ENCODE results near the gene TMEM18. TPM values are rescaled to one million over a fixed set of nuclear protein-coding genes. Genes with fewer than 3 reads are reported as not detected.

TMEM18 gene
- total RNA-seq, 2 experiments from 2014 or later: 27.0 to 27.1 TPM

DNA sequence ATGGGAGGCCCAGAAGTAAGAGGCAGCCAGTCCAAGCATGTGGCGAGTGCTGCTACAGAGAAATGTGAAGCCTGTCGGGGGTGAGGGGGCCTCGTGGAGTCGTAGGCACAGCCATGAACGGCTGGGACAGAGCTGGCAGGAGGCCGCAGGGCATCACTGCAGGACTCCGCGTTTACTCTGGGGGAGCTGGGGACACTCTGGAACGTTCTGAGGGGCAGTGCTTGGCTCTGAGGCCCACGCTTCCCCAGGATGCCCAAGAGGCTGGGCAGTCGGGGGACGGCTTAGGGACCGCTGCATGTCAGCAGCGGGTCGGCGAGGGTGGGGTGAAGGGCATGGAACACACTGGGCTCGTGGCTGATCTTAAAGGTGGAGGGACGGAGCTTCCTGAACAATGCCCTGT lies 6.6 kb downstream of the TMEM18 start:
- Mint-ChIP-seq H3K27me3 (no peaks in the 10 kb centered on the region), H3K27ac (no peak overlapping the region), H3K9me3 (ENCODE audit: low read depth) (peaks cover 2% of the 10 kb centered on the region), H3K4me1 (peaks cover 33% of the 10 kb centered on the region), H3K36me3 (ENCODE audit: low read depth) (peaks cover 59% of the 10 kb centered on the region), H3K4me3 (no peak overlapping the region)
- intact Hi-C loops (cut with DNase I, micrococcal nuclease): no loop called here
- ATAC-seq (no peak), DNase-seq (no peak)
- POLR2A ChIA-PET: no interaction called here
- CTCF ChIA-PET: no interaction called here

DNA sequence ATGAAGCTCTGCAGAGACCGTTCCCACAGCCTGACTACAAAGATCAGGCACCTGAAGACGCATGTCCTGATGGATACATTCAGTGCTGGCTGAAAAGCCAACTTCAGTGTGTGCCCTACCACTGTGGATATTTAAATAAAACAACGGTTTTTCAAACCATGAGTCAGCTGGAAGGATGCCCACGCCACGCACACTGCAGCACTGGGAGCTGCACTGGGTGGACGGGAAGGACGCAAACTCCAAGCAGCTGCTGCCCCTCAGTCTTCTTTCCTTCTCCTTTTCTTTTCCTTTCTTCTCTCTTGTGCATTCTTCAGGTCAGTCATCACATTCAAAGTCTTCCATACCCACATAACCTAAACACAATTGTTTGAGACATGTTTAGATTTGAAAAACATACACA lies 7.9 kb downstream of the TMEM18 start:
- peak overlapping the region; percentile 42 for H3K27ac Mint-ChIP-seq
- peaks cover 59% of the 10 kb centered on the region for H3K36me3 Mint-ChIP-seq (ENCODE audit: low read depth)

DNA sequence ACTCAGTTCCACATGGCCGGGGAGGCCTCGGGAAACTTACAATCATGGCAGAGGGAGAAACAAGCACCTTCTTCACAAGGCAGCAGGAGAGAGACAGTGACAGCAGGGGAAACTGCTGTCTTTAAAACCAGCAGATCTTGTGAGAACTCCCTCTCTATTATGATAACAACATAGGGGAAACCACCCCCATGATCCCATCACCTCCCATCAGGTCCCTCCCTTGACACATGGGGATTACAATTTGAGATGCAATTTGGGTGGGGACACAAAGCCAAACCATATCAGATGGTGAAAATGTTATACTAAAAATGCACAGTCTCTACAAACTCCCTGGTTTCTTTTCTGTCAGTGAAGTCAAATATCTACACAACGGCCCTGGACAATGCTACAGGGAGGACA lies 9.2 kb downstream of the TMEM18 start:
- Mint-ChIP-seq H3K27ac (peak overlapping the region; percentile 61), H3K27me3 (no peaks in the 10 kb centered on the region), H3K9me3 (ENCODE audit: low read depth) (peaks cover 9% of the 10 kb centered on the region), H3K4me3 (no peak overlapping the region), H3K4me1 (peaks cover 22% of the 10 kb centered on the region), H3K36me3 (ENCODE audit: low read depth) (peaks cover 56% of the 10 kb centered on the region)
- ChIA-PET POLR2A (no interaction called here), CTCF (interaction anchor here (1.2 to 1.7 kb wide), 3 partner anchors 9 to 27 kb away, joined by 3 to 10 read pairs (median 3); partner anchors contain the start of gene TMEM18)
- ATAC-seq (no peak), DNase-seq (no peak)
- intact Hi-C loops (cut with DNase I, micrococcal nuclease): no loop called here

More for the DNA sequence above, 7.9 kb downstream of the TMEM18 start:
- Mint-ChIP-seq H3K4me3 (no peak overlapping the region), H3K4me1 (peaks cover 24% of the 10 kb centered on the region), H3K9me3 (ENCODE audit: low read depth) (peaks cover 9% of the 10 kb centered on the region), H3K27me3 (no peaks in the 10 kb centered on the region)
- ChIA-PET POLR2A (no interaction called here), CTCF (interaction anchor here (1.2 kb wide), 1 partner anchor 19 kb away, joined by 3 read pairs; no protein-coding TSS in a partner anchor)
- intact Hi-C loops (cut with DNase I, micrococcal nuclease): no loop called here
- ATAC-seq (no peak), DNase-seq (no peak)

DNA sequence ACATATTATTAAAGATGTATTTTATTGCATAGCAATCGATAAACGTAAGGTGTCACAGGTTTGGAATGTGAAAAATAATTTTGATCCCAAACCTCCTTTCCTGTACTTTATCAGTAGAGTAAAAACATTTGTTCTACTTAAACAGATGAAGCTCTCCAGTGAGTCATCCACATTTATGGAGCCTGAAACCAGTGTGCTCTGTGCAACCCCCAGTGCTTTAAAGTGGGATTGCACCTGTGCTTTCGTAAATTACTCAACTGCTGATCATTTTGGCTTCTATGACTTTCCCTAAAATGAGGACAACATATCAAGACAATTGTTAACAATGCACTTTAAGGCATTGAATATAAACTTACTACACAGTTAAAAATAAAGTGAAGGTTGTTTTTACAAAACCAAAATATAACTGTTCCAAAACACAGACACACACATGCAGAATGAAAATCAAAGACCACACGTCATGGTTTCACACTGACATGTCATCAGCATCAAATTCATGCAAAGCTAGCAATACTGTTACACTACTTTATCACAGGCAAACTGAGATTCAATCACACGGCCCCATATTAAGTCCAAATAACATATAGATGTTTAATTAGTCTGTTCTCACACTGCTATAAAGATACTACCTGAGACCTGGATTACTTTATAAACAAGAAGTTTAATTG lies 9.7 kb downstream of the TMEM18 start:
- peaks cover 51% of the 10 kb centered on the region for H3K36me3 Mint-ChIP-seq (ENCODE audit: low read depth)
- peak overlapping the region; percentile 61 for H3K27ac Mint-ChIP-seq
- POLR2A ChIA-PET: interaction anchor here (0.6 kb wide), 1 partner anchor 618 kb away, joined by 3 read pairs; no protein-coding TSS in a partner anchor

DNA sequence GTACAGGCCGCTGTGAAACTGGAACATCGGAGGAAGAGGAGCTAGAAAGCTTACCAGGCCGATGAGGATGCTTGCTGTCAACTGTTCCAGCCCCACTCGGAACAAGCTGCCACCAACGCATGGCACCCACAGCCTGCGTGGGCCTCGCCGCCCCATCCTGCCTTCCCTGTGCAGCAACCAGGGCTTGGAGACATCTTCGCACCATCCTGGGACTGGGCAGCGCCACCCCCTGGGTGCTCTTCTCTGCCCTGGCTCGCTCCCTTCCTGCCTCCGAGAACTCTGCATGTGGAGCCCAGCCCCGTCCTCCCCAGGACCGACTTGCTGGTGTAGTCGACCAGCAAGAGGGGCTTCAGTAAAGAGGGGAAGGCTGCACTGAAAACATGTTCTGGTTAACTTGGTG lies 10.8 kb downstream of the TMEM18 start:
- H3K36me3 Mint-ChIP-seq (ENCODE audit: low read depth): peaks cover 51% of the 10 kb centered on the region
- POLR2A ChIA-PET: no interaction called here
- peaks cover 34% of the 10 kb centered on the region for H3K4me1 Mint-ChIP-seq
- ATAC-seq (no peak), DNase-seq (no peak)
- no peak overlapping the region for H3K4me3 Mint-ChIP-seq
- H3K9me3 Mint-ChIP-seq (ENCODE audit: low read depth): peaks cover 9% of the 10 kb centered on the region
- intact Hi-C loops (cut with DNase I, micrococcal nuclease): no loop called here
- H3K27me3 Mint-ChIP-seq: no peaks in the 10 kb centered on the region
- CTCF ChIA-PET: interaction anchor here (0.7 to 2.3 kb wide), 5 partner anchors 10 to 158 kb away, joined by 3 to 11 read pairs (median 4); partner anchors contain the start of gene TMEM18
- no peak overlapping the region for H3K27ac Mint-ChIP-seq

More for the DNA sequence above, 9.7 kb downstream of the TMEM18 start:
- intact Hi-C loops (cut with DNase I, micrococcal nuclease): no loop called here
- Mint-ChIP-seq H3K9me3 (ENCODE audit: low read depth) (peaks cover 9% of the 10 kb centered on the region), H3K4me3 (no peak overlapping the region), H3K27me3 (no peaks in the 10 kb centered on the region), H3K4me1 (peaks cover 26% of the 10 kb centered on the region)
- DNase-seq (peak; percentile 65), ATAC-seq (peak; percentile 96)
- CTCF ChIA-PET: interaction anchor here (0.9 to 2.3 kb wide), 4 partner anchors 10 to 138 kb away, joined by 3 to 11 read pairs (median 6); partner anchors contain the start of gene TMEM18

DNA sequence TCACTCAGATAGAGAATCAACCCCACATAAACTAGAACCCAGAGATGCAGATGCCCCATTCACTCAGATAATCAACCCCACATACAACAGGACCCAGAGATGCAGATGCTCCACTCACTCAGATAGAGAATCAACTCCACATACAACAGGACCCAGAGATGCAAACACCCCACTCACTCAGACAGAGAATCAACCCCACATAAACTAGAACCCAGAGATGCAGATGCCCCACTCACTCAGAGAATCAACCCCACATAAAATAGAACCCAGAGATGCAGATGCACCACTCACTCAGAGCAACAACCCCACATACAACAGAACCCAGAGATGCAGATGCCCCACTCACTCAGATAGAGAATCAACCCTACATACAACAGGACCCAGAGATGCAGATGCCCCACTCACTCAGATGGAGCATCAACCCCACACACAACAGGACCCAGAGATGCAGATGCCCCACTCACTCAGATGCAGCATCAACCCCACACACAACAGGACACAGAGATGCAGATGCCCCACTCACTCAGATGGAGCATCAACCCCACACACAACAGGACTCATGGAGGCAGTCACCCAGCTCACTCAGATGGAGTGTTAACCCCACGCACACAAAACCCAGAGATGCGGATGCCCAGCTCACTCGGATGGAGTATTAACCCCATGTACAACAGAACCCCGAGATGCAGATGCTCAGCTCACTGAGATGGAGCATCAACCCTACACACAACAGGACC lies 11.7 kb downstream of the TMEM18 start:
- no peak for ATAC-seq
- Mint-ChIP-seq H3K27ac (no peak overlapping the region), H3K9me3 (ENCODE audit: low read depth) (peaks cover 9% of the 10 kb centered on the region), H3K4me1 (peaks cover 34% of the 10 kb centered on the region), H3K27me3 (no peaks in the 10 kb centered on the region), H3K36me3 (ENCODE audit: low read depth) (peaks cover 45% of the 10 kb centered on the region), H3K4me3 (no peak overlapping the region)
- ChIA-PET POLR2A (no interaction called here), CTCF (interaction anchor here (0.7 to 2.3 kb wide), 3 partner anchors 9 to 159 kb away, joined by 3 to 11 read pairs (median 4); no protein-coding TSS in a partner anchor)
- intact Hi-C loops (cut with DNase I, micrococcal nuclease): no loop called here
- DNase-seq: no peak

DNA sequence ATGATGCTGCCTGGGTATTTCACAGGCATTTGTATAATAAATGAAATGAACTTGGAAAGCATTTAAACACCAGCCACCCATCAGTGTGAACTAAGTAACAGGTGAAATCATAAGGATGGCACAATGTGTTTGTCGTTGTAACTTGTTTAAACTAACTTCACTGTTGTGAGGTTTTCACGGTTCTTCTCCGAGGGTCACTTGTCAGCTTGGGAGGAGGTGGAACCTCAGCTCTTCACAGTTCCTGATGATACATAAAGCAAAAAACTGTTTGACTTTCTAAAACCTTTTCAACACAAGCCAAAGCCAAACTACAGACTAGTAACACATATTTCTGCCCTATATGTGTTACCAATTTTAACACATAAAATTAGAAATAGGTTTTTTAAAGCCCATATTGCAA lies 13.1 kb downstream of the TMEM18 start:
- Mint-ChIP-seq H3K4me1 (peaks cover 34% of the 10 kb centered on the region), H3K9me3 (ENCODE audit: low read depth) (peaks cover 9% of the 10 kb centered on the region), H3K4me3 (no peak overlapping the region), H3K27me3 (no peaks in the 10 kb centered on the region), H3K36me3 (ENCODE audit: low read depth) (peaks cover 39% of the 10 kb centered on the region), H3K27ac (no peak overlapping the region)
- no peak for DNase-seq
- ATAC-seq: no peak
- POLR2A ChIA-PET: no interaction called here
- intact Hi-C loops (cut with DNase I, micrococcal nuclease): loop anchor here in 1 of 2 experiments (5.0 kb wide), 1 partner anchor 402 kb away; the partner anchor contains the start of genes ACP1 and SH3YL1
- CTCF ChIA-PET: interaction anchor here (0.7 to 0.8 kb wide), 2 partner anchors 11 to 77 kb away, joined by 3 read pairs; no protein-coding TSS in a partner anchor

DNA sequence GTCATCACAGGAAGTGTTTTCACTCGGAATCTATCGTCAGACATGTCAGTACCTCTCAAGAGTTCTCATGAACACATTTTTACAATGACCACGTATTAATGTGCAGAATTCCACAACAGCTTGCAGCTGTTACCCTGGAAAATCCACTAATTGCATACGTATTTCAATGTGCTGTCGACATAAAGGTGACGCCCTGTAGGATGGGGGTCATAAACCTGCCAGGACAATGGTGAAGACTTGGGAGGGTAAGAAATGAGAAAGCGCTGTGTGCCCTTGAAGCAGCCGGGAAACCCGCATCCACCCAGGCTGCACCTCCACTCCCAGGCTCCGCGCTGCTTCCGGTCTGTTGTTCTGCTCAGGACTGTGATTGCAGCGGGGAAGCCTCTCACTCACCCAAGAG lies 14.0 kb downstream of the TMEM18 start:
- H3K9me3 Mint-ChIP-seq (ENCODE audit: low read depth): peaks cover 9% of the 10 kb centered on the region
- ChIA-PET POLR2A (no interaction called here), CTCF (interaction anchor here (0.7 to 1.2 kb wide), 2 partner anchors 26 to 27 kb away, joined by 3 read pairs; no protein-coding TSS in a partner anchor)
- no peak overlapping the region for H3K27ac Mint-ChIP-seq
- intact Hi-C loops (cut with DNase I, micrococcal nuclease): loop anchor here in 1 of 2 experiments (5.0 kb wide), 1 partner anchor 401 kb away; the partner anchor contains the start of genes ACP1 and SH3YL1
- ATAC-seq: no peak
- DNase-seq: no peak
- H3K4me1 Mint-ChIP-seq: peaks cover 33% of the 10 kb centered on the region
- H3K4me3 Mint-ChIP-seq: no peak overlapping the region
- H3K27me3 Mint-ChIP-seq: no peaks in the 10 kb centered on the region
- peaks cover 34% of the 10 kb centered on the region for H3K36me3 Mint-ChIP-seq (ENCODE audit: low read depth)

DNA sequence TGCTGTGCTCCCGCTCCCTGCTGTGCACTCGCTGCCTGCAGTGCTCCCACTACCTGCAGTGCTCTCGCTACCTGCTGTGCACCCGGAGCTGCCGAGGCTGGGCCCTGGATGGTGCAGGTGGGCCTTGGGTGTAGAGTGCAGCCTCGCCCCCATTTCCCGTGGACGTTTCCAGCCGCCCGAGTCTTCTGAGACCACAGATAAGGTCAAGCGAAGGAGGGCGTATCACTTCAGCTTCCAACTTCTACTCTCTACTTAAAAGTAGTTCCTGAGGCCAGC lies 15.9 kb downstream of the TMEM18 start:
- no peak overlapping the region for H3K4me3 Mint-ChIP-seq
- no peaks in the 10 kb centered on the region for H3K27me3 Mint-ChIP-seq
- POLR2A ChIA-PET: no interaction called here
- DNase-seq: no peak
- ATAC-seq: no peak
- H3K9me3 Mint-ChIP-seq (ENCODE audit: low read depth): peaks cover 9% of the 10 kb centered on the region
- H3K36me3 Mint-ChIP-seq (ENCODE audit: low read depth): peaks cover 20% of the 10 kb centered on the region
- H3K4me1 Mint-ChIP-seq: peaks cover 39% of the 10 kb centered on the region
- intact Hi-C loops (cut with DNase I, micrococcal nuclease): loop anchor here in 1 of 2 experiments (5.0 kb wide), 1 partner anchor 399 kb away; the partner anchor contains the start of genes ACP1 and SH3YL1
- CTCF ChIA-PET: no interaction called here
- H3K27ac Mint-ChIP-seq: no peak overlapping the region

DNA sequence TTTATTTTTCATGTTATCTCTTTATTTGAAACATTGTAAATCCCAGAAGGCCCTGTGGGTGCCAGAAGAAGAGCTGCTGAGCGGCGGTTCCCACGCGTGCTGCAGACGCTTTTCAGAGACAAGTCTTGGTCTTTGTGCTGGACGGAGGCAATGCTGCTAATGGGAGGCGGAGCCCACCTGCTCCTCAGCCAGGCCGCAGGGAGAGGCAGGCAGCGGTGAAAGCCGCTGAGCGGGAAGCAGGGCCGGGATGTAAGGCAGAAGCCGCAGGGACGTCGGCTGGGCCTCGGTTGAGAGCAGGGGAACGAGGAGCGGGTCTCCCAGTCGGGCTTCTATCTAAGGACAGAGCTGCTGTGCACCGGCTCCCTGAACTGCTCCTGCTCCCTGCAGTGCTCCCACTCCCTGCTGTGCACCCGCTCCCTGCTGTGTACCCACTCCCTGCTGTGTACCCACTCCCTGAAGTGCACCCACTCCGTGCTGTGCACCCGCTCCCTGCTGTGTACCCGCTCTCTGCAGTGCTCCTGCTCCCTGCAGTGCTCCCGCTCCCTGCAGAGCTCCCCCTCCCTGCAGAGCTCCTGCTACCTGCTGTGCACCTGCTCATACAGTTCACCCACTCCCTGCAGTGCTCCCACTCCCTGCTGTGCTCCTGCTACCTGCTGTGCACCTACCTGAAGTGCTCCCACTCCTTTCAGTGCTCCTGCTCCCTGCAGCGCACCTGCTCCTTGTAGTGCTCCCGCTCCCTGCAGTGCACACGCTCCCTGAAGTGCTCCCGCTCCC lies 16.4 kb downstream of the TMEM18 start:
- Mint-ChIP-seq H3K4me1 (peaks cover 43% of the 10 kb centered on the region), H3K27ac (no peak overlapping the region), H3K4me3 (no peak overlapping the region), H3K27me3 (no peaks in the 10 kb centered on the region), H3K36me3 (ENCODE audit: low read depth) (peaks cover 14% of the 10 kb centered on the region), H3K9me3 (ENCODE audit: low read depth) (peaks cover 8% of the 10 kb centered on the region)
- POLR2A ChIA-PET: no interaction called here
- intact Hi-C loops (cut with DNase I, micrococcal nuclease): loop anchor here in 1 of 2 experiments (5.0 kb wide), 1 partner anchor 398 kb away; the partner anchor contains the start of genes ACP1 and SH3YL1
- ATAC-seq: no peak
- no peak for DNase-seq
- CTCF ChIA-PET: no interaction called here

DNA sequence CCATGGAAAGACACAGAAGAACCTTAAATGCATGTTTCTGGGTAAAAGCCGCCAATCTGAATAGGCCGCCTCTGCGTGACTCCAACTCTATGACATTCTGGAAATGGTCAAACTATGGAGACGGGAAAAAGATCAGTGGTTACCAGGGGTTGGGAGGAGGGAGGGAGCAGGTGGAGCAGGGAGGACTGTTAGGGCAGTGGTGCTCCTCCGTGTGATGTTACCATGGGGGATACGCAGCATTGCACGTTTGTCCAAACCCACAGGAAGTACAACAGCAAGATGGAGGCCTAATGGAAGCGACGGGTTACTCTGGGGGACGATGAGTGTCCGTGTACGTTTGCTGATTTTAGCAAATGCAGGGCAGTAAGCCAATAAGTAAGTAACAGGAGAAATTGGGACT lies 17.2 kb downstream of the TMEM18 start:
- peaks cover 7% of the 10 kb centered on the region for H3K36me3 Mint-ChIP-seq (ENCODE audit: low read depth)
- H3K4me1 Mint-ChIP-seq: peaks cover 49% of the 10 kb centered on the region
- intact Hi-C loops (cut with DNase I, micrococcal nuclease): loop anchor here in 1 of 2 experiments (5.0 kb wide), 1 partner anchor 398 kb away; the partner anchor contains the start of genes ACP1 and SH3YL1
- peaks cover under 1% of the 10 kb centered on the region for H3K9me3 Mint-ChIP-seq (ENCODE audit: low read depth)
- no peak for DNase-seq
- no peaks in the 10 kb centered on the region for H3K27me3 Mint-ChIP-seq
- ATAC-seq: no peak
- POLR2A ChIA-PET: no interaction called here
- no peak overlapping the region for H3K27ac Mint-ChIP-seq
- H3K4me3 Mint-ChIP-seq: no peak overlapping the region
- CTCF ChIA-PET: no interaction called here

All from activated CD4-positive, alpha-beta T cell treated with anti-CD3 and anti-CD28 coated beads for 36 hours (primary cell).